ENCODE measurements around the gene HEBP2. TPM values are rescaled to one million over a fixed set of nuclear protein-coding genes. Genes with fewer than 3 reads are reported as not detected.
"Not testable (repeated sequence)": the region's sequence is repeated elsewhere in the genome, so short reads cannot be mapped to it uniquely, and the experiment has no call there.

Gene HEBP2
- polyA plus RNA-seq, 1 experiment, result 14.5 TPM

- CTCF ChIA-PET, result interaction anchor here (0.8 kb wide), 1 partner anchor 314 kb away, joined by 3 read pairs; no protein-coding TSS in a partner anchor
- TF ChIP-seq, protein P1, sequence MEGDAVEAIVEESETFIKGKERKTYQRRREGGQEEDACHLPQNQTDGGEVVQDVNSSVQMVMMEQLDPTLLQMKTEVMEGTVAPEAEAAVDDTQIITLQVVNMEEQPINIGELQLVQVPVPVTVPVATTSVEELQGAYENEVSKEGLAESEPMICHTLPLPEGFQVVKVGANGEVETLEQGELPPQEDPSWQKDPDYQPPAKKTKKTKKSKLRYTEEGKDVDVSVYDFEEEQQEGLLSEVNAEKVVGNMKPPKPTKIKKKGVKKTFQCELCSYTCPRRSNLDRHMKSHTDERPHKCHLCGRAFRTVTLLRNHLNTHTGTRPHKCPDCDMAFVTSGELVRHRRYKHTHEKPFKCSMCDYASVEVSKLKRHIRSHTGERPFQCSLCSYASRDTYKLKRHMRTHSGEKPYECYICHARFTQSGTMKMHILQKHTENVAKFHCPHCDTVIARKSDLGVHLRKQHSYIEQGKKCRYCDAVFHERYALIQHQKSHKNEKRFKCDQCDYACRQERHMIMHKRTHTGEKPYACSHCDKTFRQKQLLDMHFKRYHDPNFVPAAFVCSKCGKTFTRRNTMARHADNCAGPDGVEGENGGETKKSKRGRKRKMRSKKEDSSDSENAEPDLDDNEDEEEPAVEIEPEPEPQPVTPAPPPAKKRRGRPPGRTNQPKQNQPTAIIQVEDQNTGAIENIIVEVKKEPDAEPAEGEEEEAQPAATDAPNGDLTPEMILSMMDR (IDR thresholded peaks at IDR 0.05; ENCODE audit: insufficient read depth, low read depth, low read length), result no peak
- Histone ChIP-seq H3K27me3 (ENCODE audit: control insufficient read depth, insufficient read depth, low read length) (no peaks in the 10 kb centered on the region), H3K4me3 (ENCODE audit: low read depth, low read length) (no peak overlapping the region), H3K36me3 (ENCODE audit: control insufficient read depth, insufficient read depth, low read length) (no peaks in the 10 kb centered on the region; the same call in none of the 2 replicates)
- POLR2A ChIA-PET, result no interaction called here
- DNase-seq (ENCODE audit: low read depth), result no peak
These were observed 17.6 kb downstream of the HEBP2 start for GRCh38 chr6:138421608-138422007.

DNA sequence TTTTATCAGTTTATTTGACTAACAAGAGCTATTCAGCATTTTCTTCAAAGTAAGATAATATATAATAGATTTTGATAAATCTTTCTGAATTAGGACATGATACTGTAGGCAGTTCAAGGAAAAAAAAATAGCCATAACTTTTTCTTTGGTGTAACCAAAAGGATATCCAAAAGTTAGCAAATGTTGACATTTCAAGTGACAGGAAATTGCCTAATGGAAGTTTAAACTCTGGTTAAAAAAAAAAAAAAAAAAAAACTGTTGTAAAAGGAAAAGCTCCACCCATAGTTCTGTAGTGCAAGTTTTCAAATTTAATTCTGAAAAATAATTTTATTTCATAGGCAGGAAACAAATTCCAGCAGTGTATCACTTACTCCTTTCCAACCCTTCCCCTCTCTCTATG lies 18.8 kb downstream of the HEBP2 start:
- TF ChIP-seq, protein P1 (IDR thresholded peaks at IDR 0.05; ENCODE audit: insufficient read depth, low read depth, low read length), result no peak
- H3K27me3 ChIP-seq (ENCODE audit: control insufficient read depth, insufficient read depth, low read length), result no peaks in the 10 kb centered on the region
- CTCF ChIA-PET, result interaction anchor here (1.2 to 1.9 kb wide), 3 partner anchors 87 to 98 kb away, joined by 3 to 8 read pairs (median 3); no protein-coding TSS in a partner anchor
- POLR2A ChIA-PET, result interaction anchor here (0.7 kb wide), 1 partner anchor 19 kb away, joined by 4 read pairs; no protein-coding TSS in a partner anchor
- no peaks in the 10 kb centered on the region; the same call in none of the 2 replicates for H3K36me3 ChIP-seq (ENCODE audit: control insufficient read depth, insufficient read depth, low read length)
- DNase-seq (ENCODE audit: low read depth), result no peak
- H3K4me3 ChIP-seq (ENCODE audit: low read depth, low read length), result no peak overlapping the region

GRCh38 chr6:138424004-138424904 lies 20.2 kb downstream of the HEBP2 start:
- POLR2A ChIA-PET, result no interaction called here
- CTCF ChIA-PET, result interaction anchor here (0.9 to 8.5 kb wide), 4 partner anchors 86 to 341 kb away, joined by 3 to 95 read pairs (median 6); no protein-coding TSS in a partner anchor
- DNase-seq (ENCODE audit: low read depth), result no peak
- TF ChIP-seq, protein P1 (IDR thresholded peaks at IDR 0.05; ENCODE audit: insufficient read depth, low read depth, low read length), result no peak
- no peaks in the 10 kb centered on the region for H3K27me3 ChIP-seq (ENCODE audit: control insufficient read depth, insufficient read depth, low read length)
- H3K36me3 ChIP-seq (ENCODE audit: control insufficient read depth, insufficient read depth, low read length), result no peaks in the 10 kb centered on the region; the same call in none of the 2 replicates
- H3K4me3 ChIP-seq (ENCODE audit: low read depth, low read length), result no peak overlapping the region

GRCh38 chr6:138425256-138425655 lies 21.2 kb downstream of the HEBP2 start:
- H3K36me3 ChIP-seq (ENCODE audit: control insufficient read depth, insufficient read depth, low read length); POLR2A ChIA-PET; H3K27me3 ChIP-seq (ENCODE audit: control insufficient read depth, insufficient read depth, low read length); H3K4me3 ChIP-seq (ENCODE audit: low read depth, low read length); DNase-seq (ENCODE audit: low read depth): not testable (repeated sequence)
- CTCF ChIA-PET, result interaction anchor here (3.0 to 8.5 kb wide), 3 partner anchors 85 to 166 kb away, joined by 10 to 95 read pairs (median 91); no protein-coding TSS in a partner anchor

GRCh38 chr6:138426500-138427123 lies 22.6 kb downstream of the HEBP2 start:
- no peak for DNase-seq (ENCODE audit: low read depth)
- ChIA-PET CTCF (interaction anchor here (0.7 to 8.5 kb wide), 7 partner anchors 12 to 311 kb away, joined by 3 to 95 read pairs (median 8); no protein-coding TSS in a partner anchor), POLR2A (no interaction called here)
- Histone ChIP-seq H3K36me3 (ENCODE audit: control insufficient read depth, insufficient read depth, low read length) (no peaks in the 10 kb centered on the region; the same call in 1 of the 2 replicates), H3K27me3 (ENCODE audit: control insufficient read depth, insufficient read depth, low read length) (no peaks in the 10 kb centered on the region), H3K4me3 (ENCODE audit: low read depth, low read length) (no peak overlapping the region)
- TF ChIP-seq, protein P1 (IDR thresholded peaks at IDR 0.05; ENCODE audit: insufficient read depth, low read depth, low read length), result no peak

Data from BJ (cell line).